Activated T-cell treated with anti-CD3 and anti-CD28 coated beads, Interleukin-2, amount 50 U/mL, for 24 hours (primary cell): ENCODE results near the gene IQUB.
"Not testable (repeated sequence)": the region's sequence is repeated elsewhere in the genome, so short reads cannot be mapped to it uniquely, and the experiment has no call there.

ENCODE experiments used
- DNase-seq: peaks from one replicate; pipeline ENCODE4 v3.0.0-alpha.2; 2020
- H3K27ac Mint-ChIP-seq: 2 replicates; pipeline ENCODE4 v1.8.0; 2020; ENCODE audit warnings: mild to moderate bottlenecking, mixed read lengths
- H3K27me3 Mint-ChIP-seq: 2 replicates; pipeline ENCODE4 v1.8.0; 2020; ENCODE audit warnings: mixed read lengths
- H3K36me3 Mint-ChIP-seq: 2 replicates; pipeline ENCODE4 v1.8.0; 2020; ENCODE audit warnings: low read depth, mixed read lengths
- H3K4me1 Mint-ChIP-seq: 2 replicates; pipeline ENCODE4 v1.8.0; 2020; ENCODE audit warnings: low read depth, mixed read lengths
- H3K4me3 Mint-ChIP-seq: 2 replicates; pipeline ENCODE4 v1.8.0; 2020; ENCODE audit warnings: mild to moderate bottlenecking, moderate library complexity, mixed read lengths
- H3K9me3 Mint-ChIP-seq: 2 replicates; pipeline ENCODE4 v1.8.0; 2020; ENCODE audit warnings: mixed read lengths

The IQUB gene

GRCh38 chr7:123532788-123533552 is 1.4 kb downstream of the IQUB start:
- not testable (repeated sequence) for H3K9me3 Mint-ChIP-seq, H3K36me3 Mint-ChIP-seq, H3K27ac Mint-ChIP-seq
- Mint-ChIP-seq H3K4me3 (peak overlapping the region; percentile 51), H3K4me1 (peaks cover 23% of the 10 kb centered on the region), H3K27me3 (peaks cover 35% of the 10 kb centered on the region)
- DNase-seq: peak; percentile 62

DNA sequence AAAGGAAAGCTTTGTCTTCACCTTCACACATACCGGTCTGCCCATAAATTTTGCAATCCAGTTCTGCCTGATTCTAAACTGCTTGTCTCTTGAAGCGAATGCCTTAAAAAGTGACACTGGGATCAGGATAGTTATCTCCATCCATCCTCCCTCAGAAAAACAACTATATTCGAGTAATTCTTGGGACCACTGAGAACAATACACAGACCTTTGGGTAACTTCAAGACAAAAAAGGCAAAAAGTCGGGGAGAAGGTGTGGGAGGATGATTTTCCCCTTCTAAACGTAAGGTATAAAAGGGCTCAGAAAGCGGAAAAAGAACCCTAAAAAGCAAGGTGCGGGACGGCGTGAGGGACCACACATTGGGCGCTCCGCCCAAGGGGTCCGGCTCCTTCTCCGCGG is 2.1 kb downstream of the IQUB start:
- DNase-seq, H3K27ac Mint-ChIP-seq, H3K9me3 Mint-ChIP-seq, H3K36me3 Mint-ChIP-seq: not testable (repeated sequence)
- H3K4me3 Mint-ChIP-seq: peak overlapping the region; percentile 34
- H3K4me1 Mint-ChIP-seq: peaks cover 22% of the 10 kb centered on the region
- H3K27me3 Mint-ChIP-seq: peaks cover 35% of the 10 kb centered on the region

GRCh38 chr7:123530035-123530591 is 4.3 kb downstream of the IQUB start:
- H3K36me3 Mint-ChIP-seq, H3K9me3 Mint-ChIP-seq, DNase-seq, H3K27ac Mint-ChIP-seq, H3K4me3 Mint-ChIP-seq: not testable (repeated sequence)
- Mint-ChIP-seq H3K4me1 (peaks cover 17% of the 10 kb centered on the region), H3K27me3 (peaks cover 39% of the 10 kb centered on the region)

GRCh38 chr7:123528265-123528664 is 6.1 kb downstream of the IQUB start:
- Mint-ChIP-seq H3K4me3 (no peak overlapping the region), H3K36me3 (no peaks in the 10 kb centered on the region), H3K9me3 (no peaks in the 10 kb centered on the region), H3K27ac (no peak overlapping the region), H3K4me1 (peaks cover 6% of the 10 kb centered on the region), H3K27me3 (peaks cover 27% of the 10 kb centered on the region)
- no peak for DNase-seq

- not testable (repeated sequence) for H3K27ac Mint-ChIP-seq, H3K4me3 Mint-ChIP-seq, H3K36me3 Mint-ChIP-seq, H3K4me1 Mint-ChIP-seq, H3K9me3 Mint-ChIP-seq, DNase-seq
- peaks cover 24% of the 10 kb centered on the region for H3K27me3 Mint-ChIP-seq
These were observed 6.6 kb downstream of the IQUB start for GRCh38 chr7:123527712-123528225.

- H3K4me1 Mint-ChIP-seq, DNase-seq, H3K36me3 Mint-ChIP-seq, H3K27ac Mint-ChIP-seq, H3K4me3 Mint-ChIP-seq, H3K9me3 Mint-ChIP-seq: not testable (repeated sequence)
- H3K27me3 Mint-ChIP-seq: peaks cover 16% of the 10 kb centered on the region
These were observed 7.9 kb downstream of the IQUB start for GRCh38 chr7:123526533-123526932.

GRCh38 chr7:123522066-123522465 is 12.3 kb downstream of the IQUB start:
- Mint-ChIP-seq H3K27me3 (peaks cover 2% of the 10 kb centered on the region), H3K27ac (no peak overlapping the region), H3K4me1 (no peaks in the 10 kb centered on the region), H3K4me3 (no peak overlapping the region), H3K36me3 (no peaks in the 10 kb centered on the region), H3K9me3 (no peaks in the 10 kb centered on the region)
- DNase-seq: no peak

GRCh38 chr7:123505221-123505620 is 29.2 kb downstream of the IQUB start:
- Mint-ChIP-seq H3K36me3 (no peaks in the 10 kb centered on the region), H3K27me3 (peaks cover 24% of the 10 kb centered on the region), H3K27ac (no peak overlapping the region), H3K4me1 (no peaks in the 10 kb centered on the region), H3K9me3 (peaks cover 13% of the 10 kb centered on the region), H3K4me3 (no peak overlapping the region)
- no peak for DNase-seq

GRCh38 chr7:123502201-123502600 is 32.2 kb downstream of the IQUB start:
- Mint-ChIP-seq H3K27me3 (peaks cover 42% of the 10 kb centered on the region), H3K27ac (no peak overlapping the region), H3K4me1 (no peaks in the 10 kb centered on the region), H3K4me3 (no peak overlapping the region), H3K36me3 (no peaks in the 10 kb centered on the region), H3K9me3 (peaks cover 13% of the 10 kb centered on the region)
- DNase-seq: no peak

GRCh38 chr7:123500878-123501489 is 33.4 kb downstream of the IQUB start:
- Mint-ChIP-seq H3K27ac (no peak overlapping the region), H3K9me3 (peaks cover 11% of the 10 kb centered on the region), H3K36me3 (no peaks in the 10 kb centered on the region), H3K4me3 (no peak overlapping the region), H3K27me3 (peaks cover 50% of the 10 kb centered on the region), H3K4me1 (no peaks in the 10 kb centered on the region)
- DNase-seq: no peak

DNA sequence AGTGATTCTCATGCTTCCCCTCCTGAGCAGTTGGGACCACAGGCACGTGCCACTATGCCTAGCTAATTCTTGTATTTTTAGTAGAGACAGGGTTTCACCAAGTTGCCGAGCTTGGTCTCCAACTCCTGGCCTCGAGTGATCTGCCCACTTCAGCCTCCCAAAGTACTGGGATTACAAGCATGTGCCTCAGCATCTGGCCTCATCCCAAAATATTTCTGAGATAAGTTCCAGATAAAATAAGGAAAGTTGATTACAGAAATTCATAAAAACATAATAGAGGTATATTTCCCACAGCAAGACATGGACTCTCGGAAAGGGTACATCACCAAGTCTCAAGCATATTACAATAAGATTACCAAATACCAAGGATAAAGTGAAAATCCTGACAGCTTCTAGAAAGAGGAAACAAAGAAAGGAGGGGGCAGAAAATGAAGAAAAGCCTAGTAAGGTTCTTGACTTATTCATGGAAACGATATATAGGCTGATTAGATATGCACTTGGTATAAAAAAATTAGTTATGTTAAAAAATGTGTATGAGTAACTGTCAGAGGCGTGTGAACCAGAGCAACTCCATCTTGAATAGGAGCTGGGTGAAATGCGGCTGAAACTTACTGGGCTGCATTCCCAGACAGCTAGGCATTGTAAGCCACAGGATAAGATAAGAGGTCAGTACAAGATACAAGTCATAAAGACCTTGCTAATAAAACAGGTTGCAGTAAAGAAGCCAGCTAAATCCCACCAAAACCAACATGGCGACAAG is 35.0 kb downstream of the IQUB start:
- Mint-ChIP-seq H3K4me3 (no peak overlapping the region), H3K36me3 (no peaks in the 10 kb centered on the region), H3K27me3 (peaks cover 50% of the 10 kb centered on the region), H3K4me1 (no peaks in the 10 kb centered on the region), H3K9me3 (peaks cover 2% of the 10 kb centered on the region), H3K27ac (no peak overlapping the region)
- DNase-seq: no peak

- no peak overlapping the region for H3K27ac Mint-ChIP-seq
- H3K4me1 Mint-ChIP-seq: peaks cover 2% of the 10 kb centered on the region
- H3K4me3 Mint-ChIP-seq: no peak overlapping the region
- peaks cover 50% of the 10 kb centered on the region for H3K27me3 Mint-ChIP-seq
- H3K36me3 Mint-ChIP-seq: no peaks in the 10 kb centered on the region
- no peaks in the 10 kb centered on the region for H3K9me3 Mint-ChIP-seq
- no peak for DNase-seq
These were observed 35.8 kb downstream of the IQUB start for GRCh38 chr7:123498601-123499000.

GRCh38 chr7:123498031-123498430 is 36.4 kb downstream of the IQUB start:
- H3K27ac Mint-ChIP-seq: no peak overlapping the region
- no peaks in the 10 kb centered on the region for H3K36me3 Mint-ChIP-seq
- H3K9me3 Mint-ChIP-seq: no peaks in the 10 kb centered on the region
- H3K4me1 Mint-ChIP-seq: peaks cover 2% of the 10 kb centered on the region
- H3K4me3 Mint-ChIP-seq: no peak overlapping the region
- DNase-seq: no peak
- peaks cover 49% of the 10 kb centered on the region for H3K27me3 Mint-ChIP-seq

DNA sequence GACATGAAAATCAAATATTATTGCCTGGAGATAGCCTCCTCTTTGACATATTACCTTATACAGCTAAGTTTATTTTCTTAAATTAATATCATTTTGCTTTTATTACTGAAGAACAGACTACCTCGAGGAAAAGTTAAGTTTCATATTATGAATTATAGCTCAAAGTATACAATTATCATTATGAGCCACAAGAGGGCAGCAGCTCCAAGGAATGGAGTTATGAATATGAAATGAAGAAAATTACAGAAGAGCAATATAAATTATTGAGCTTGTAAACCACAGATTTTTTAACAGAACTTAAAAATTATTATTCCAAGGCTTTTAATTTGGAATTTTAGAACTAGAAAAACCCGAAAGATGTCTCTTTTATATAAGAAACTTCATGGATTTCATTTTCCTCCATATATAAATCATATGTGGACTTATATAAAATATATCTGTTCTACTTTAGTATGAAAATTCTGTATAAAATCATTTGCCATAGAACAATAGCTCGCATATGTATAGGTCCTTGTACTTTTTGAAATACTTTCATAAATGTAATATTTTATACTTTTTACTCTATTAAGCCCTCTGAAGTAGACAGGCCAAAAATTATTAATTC is 40.1 kb downstream of the IQUB start:
- Mint-ChIP-seq H3K27me3 (peaks cover 24% of the 10 kb centered on the region), H3K9me3 (no peaks in the 10 kb centered on the region), H3K4me1 (peaks cover 2% of the 10 kb centered on the region), H3K27ac (no peak overlapping the region), H3K4me3 (no peak overlapping the region), H3K36me3 (no peaks in the 10 kb centered on the region)
- DNase-seq: no peak
